Bronchial epithelial cell (primary cell): ENCODE measurements around the gene SPRY4. TPM values are rescaled to one million over a fixed set of nuclear protein-coding genes. Genes with fewer than 3 reads are reported as not detected.
A peak's percentile ranks its signal among the peaks of the same experiment; 100 is the strongest.

Source experiments
- DNase-seq: peaks from one replicate; pipeline ENCODE4 v3.0.0-alpha.2; 2010; ENCODE audit warnings: low read depth
- FAIRE-seq: peaks from 2 replicates; lab custom pipeline; 2011; peaks lifted over from hg19 to GRCh38; lab: Jason Lieb, UNC
- H3K27me3 ChIP-seq: 2 replicates; pipeline ENCODE4 v1.5.1; 2011; ENCODE audit warnings: low read length; ENCODE audit not compliant: control insufficient read depth, insufficient read depth
- H3K36me3 ChIP-seq: 2 replicates; pipeline ENCODE4 v1.5.1; 2011; ENCODE audit warnings: low read length; ENCODE audit not compliant: control insufficient read depth, insufficient read depth
- H3K4me3 ChIP-seq: 2 replicates; pipeline ENCODE4 v1.5.1; 2011; ENCODE audit warnings: mild to moderate bottlenecking, low read depth, low read length, control low read depth
- total RNA-seq: library from RNA; depleted of rRNA; stranded (reverse); fragments of >200 nt; gene quantifications from 2 replicates; pipeline ENCODE4 v1.2.1, GENCODE V29; 2014
- TF ChIP-seq, protein P1 (sequence below): IDR thresholded peaks from 2 replicates; pipeline ENCODE4 v1.5.1; 2011; ENCODE audit warnings: mild to moderate bottlenecking, moderate library complexity, low read length, control low read depth, inconsistent platforms; ENCODE audit not compliant: insufficient read depth, severe bottlenecking

The SPRY4 gene
- total RNA-seq, 1 donor from 2014 or later = 1.3 TPM

DNA sequence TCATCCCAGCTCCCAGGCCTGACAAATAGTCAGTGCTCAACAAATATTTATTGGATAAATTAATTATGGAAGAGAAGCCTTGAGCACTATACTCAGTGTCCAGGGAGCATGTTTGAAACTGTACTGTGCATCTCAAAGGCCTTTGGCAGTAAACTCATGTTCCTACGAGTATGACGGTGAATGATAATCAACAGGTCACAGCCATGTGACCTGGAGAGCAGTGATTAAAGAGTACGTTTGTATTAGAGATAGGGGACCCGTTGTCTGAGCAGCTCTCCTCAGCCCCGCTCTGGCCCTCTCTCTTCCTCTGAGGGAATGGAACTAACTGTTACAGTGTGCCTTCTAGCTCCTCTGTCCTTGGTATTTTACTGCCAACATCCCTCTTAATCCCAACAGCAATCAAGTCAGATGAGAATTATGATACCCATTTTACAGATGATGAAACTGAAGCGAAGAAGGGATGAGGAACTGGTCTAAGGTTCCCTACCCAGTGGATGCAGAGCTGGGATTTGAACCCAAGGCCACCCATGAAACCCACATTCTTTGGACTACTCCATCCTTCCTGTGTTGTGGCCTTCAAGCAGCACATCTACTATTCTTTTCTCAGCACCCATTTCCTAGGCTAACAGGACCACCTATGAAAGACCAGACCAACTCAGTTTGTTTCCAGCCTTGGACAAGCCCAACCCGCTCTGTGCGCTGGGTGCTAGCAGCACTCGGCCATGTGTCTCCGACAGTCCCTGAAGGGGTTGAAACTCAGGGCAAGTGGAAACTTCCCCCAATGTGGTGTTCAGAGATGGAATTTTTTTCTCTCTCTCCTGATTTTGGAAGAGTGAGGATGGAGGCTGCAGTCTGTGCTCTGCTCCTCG lies 34.9 kb downstream of the SPRY4 start:
- no peaks in the 10 kb centered on the region for H3K27me3 ChIP-seq
- H3K4me3 ChIP-seq = no peak overlapping the region
- TF ChIP-seq, protein P1, sequence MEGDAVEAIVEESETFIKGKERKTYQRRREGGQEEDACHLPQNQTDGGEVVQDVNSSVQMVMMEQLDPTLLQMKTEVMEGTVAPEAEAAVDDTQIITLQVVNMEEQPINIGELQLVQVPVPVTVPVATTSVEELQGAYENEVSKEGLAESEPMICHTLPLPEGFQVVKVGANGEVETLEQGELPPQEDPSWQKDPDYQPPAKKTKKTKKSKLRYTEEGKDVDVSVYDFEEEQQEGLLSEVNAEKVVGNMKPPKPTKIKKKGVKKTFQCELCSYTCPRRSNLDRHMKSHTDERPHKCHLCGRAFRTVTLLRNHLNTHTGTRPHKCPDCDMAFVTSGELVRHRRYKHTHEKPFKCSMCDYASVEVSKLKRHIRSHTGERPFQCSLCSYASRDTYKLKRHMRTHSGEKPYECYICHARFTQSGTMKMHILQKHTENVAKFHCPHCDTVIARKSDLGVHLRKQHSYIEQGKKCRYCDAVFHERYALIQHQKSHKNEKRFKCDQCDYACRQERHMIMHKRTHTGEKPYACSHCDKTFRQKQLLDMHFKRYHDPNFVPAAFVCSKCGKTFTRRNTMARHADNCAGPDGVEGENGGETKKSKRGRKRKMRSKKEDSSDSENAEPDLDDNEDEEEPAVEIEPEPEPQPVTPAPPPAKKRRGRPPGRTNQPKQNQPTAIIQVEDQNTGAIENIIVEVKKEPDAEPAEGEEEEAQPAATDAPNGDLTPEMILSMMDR = no peak
- DNase-seq (no peak), FAIRE-seq (no peak)
- H3K36me3 ChIP-seq = no peaks in the 10 kb centered on the region

DNA sequence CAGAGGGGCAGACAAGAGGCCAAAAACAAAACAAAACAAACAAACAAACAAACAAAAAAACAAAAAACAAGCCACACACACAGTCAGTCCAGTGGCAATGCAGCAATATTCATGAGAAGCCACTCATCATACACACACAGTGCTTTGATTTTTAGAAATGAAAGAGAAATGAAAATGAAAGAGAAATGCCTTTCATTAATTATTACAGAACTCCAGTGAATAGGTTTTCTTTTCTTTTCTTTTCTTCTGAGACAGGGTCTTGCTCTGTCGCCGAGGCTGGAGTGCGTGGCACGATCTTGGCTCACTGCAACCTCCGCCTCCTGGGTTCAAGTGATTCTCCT lies 36.9 kb downstream of the SPRY4 start:
- Histone ChIP-seq H3K4me3 (no peak overlapping the region), H3K27me3 (no peaks in the 10 kb centered on the region), H3K36me3 (no peaks in the 10 kb centered on the region)
- no peak for DNase-seq
- TF ChIP-seq, protein P1 = no peak
- no peak for FAIRE-seq

DNA sequence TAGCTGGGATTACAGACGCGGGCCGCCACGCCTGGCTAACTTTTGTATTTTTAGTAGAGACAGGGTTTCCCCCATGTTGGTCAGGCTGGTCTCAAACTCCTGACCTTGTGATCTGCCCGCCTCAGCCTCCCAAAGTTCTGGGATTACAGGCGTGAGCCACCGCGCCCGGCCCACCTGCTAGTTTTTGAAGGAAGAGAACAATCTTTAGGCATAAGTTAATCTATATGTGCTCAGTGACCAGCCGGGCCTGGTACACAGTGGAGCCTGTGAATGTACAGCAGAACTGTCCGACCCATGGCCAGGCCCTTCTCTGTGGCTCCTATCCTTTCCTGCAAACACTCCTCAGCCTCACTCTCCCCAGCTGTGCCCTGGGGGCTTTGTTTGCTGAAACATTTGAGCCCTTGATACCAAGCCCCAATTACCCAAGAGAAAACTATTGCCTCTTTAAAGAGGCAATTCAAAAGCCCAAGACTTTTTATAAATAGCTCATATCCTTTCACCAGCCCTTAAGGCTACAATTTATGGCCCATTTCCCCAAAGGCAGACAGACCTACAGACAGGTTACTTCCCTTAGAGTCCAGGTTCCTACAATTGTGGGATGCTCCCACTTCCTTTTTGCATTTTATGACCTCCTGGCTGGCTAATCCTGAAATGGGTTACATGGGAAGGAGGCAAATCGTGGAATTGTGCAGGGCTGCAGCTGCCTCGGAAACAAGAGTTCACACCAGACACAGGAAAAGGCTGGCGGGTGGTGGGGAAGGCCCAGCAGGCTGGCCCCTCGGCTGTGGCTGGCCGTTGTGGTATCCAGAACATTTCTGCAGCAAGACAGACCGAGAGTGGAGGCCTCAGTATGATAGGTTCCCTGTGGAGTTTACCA lies 37.5 kb downstream of the SPRY4 start:
- Histone ChIP-seq H3K27me3 (no peaks in the 10 kb centered on the region), H3K4me3 (no peak overlapping the region), H3K36me3 (no peaks in the 10 kb centered on the region)
- TF ChIP-seq, protein P1 = no peak
- FAIRE-seq (no peak), DNase-seq (no peak)

DNA sequence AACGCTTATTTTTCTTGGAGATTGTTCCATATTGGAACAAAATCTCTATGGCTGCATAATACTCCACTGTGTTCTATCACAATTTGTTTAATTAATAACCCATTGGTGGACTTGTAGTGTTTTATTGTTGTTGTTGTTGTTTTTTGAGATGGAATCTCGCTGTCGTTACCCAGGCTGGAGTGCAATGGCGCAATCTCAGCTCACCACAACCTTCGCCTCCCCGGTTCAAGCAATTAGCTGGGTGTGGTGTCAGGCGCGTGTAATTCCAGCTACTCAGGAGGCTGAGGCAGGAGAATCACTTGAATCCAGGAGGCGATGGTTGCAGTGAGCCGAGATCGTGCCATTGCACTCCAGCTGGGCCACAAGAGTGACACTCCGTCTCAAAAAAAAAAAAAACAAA lies 38.7 kb downstream of the SPRY4 start:
- no peak for DNase-seq
- TF ChIP-seq, protein P1 = no peak
- H3K27me3 ChIP-seq = no peaks in the 10 kb centered on the region
- FAIRE-seq = no peak
- no peaks in the 10 kb centered on the region for H3K36me3 ChIP-seq
- no peak overlapping the region for H3K4me3 ChIP-seq

DNA sequence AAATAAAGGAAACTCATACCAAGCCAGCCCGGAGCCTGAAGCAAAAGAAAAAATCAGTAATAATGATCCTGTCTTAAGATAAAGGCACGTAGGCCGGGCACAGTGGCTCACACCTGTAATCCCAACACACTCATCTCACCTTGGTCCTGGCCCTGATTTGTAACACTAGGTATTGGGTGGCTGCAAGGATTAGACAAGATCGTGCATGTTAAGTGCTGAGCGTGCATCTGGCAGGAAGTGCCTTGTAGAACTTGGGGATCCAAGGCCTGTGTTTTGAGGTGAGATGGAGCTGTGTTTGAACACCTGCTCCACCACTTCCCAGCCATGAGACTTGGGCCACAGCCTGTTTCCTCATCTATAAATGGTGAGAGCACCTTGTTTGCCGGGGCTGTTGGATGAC lies 41.5 kb downstream of the SPRY4 start:
- TF ChIP-seq, protein P1 = no peak
- Histone ChIP-seq H3K27me3 (no peaks in the 10 kb centered on the region), H3K4me3 (no peak overlapping the region), H3K36me3 (no peaks in the 10 kb centered on the region)
- DNase-seq (peak; percentile 91), FAIRE-seq (peak; percentile 58)
